Breast epithelium (tissue), 3 donors: ENCODE measurements around the gene ODAD4.

Experiments used
- CTCF ChIP-seq, 3 donors: fragments of 450-650 bp; IDR thresholded peaks; one replicate each; pipeline ENCODE4 v1.5.1; 2016 to 2017; ENCODE audit warnings: antibody characterized with exemption in 3 of 3, mild to moderate bottlenecking in 3 of 3, moderate library complexity in 3 of 3
- POLR2A ChIP-seq: fragments of 450-650 bp; IDR thresholded peaks from one replicate; pipeline ENCODE4 v1.6.1; 2016; ENCODE audit warnings: antibody characterized with exemption, mild to moderate bottlenecking, moderate library complexity
- POLR2AphosphoS5 ChIP-seq, 3 donors: sonication (generic); formaldehyde crosslinking; IDR thresholded peaks; one replicate each; pipeline ENCODE4 v1.6.1; 2017; ENCODE audit warnings: antibody characterized with exemption in 3 of 3

GRCh38 chr17:41943492-41943891 lies 13.1 kb downstream of the ODAD4 start:
- TF ChIP-seq CTCF (IDR thresholded peaks at IDR 0.05) (no peak), POLR2AphosphoS5 (IDR thresholded peaks at IDR 0.05) (no peak), POLR2A (no peak)
